GM18861 (cell line): Measurements from ENCODE around the gene SPATA13.

ENCODE experiments used
- ATAC-seq: cut with Tn5 transposase; IDR thresholded peaks from one replicate; pipeline ENCODE4 v1.9.1; 2021; ENCODE audit not compliant: unreplicated experiment

Gene SPATA13

GRCh38 chr13:24165746-24166145 lies 5.2 kb downstream of the SPATA13 start:
- no peak for ATAC-seq

- no peak for ATAC-seq
These were observed 6.0 kb downstream of the SPATA13 start for GRCh38 chr13:24166561-24166960.

GRCh38 chr13:24167666-24168391 lies 7.3 kb downstream of the SPATA13 start:
- no peak for ATAC-seq

GRCh38 chr13:24168392-24168750 lies 7.9 kb downstream of the SPATA13 start:
- no peak for ATAC-seq

GRCh38 chr13:24168979-24169378 lies 8.5 kb downstream of the SPATA13 start:
- ATAC-seq = no peak

DNA sequence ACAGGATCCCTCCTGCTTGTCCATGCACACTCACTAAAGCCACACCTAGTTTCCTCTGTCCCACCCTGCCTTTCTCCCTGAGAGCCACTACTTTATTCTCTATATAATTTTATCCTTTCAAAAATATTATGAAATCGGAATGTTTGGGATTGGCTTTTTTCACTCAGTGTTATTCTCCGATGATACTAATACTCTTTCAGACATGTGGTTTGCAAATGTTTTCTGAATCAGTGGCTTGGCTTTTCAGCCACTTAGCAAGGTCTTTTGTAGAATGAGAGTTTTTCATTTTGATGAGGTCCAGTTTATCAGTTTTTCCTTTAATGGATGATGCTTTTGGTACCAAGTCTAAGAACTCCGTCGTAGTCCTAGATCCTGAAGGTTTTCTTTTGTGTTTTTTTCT lies 11.6 kb downstream of the SPATA13 start:
- ATAC-seq = no peak

DNA sequence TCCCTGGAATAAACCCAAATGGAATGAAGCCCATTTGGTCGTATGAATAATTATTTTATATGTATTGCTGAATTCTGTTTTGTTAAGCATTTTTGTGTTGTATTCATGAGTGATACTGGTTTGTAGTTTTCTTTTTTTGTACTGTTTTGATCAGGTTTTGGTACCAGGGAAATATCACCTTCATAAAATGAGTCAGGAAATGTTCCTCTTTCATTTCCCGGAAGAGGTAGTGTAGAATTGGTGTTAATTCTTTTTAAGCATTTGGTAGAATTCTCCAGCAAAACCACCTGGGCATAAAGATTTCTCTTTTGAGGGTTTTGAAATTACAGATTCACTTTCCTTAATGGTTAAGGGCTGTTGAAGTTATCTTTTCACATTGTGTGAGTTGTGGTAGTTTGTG lies 13.3 kb downstream of the SPATA13 start:
- ATAC-seq = no peak

GRCh38 chr13:24175847-24176246 lies 15.3 kb downstream of the SPATA13 start:
- ATAC-seq = no peak

DNA sequence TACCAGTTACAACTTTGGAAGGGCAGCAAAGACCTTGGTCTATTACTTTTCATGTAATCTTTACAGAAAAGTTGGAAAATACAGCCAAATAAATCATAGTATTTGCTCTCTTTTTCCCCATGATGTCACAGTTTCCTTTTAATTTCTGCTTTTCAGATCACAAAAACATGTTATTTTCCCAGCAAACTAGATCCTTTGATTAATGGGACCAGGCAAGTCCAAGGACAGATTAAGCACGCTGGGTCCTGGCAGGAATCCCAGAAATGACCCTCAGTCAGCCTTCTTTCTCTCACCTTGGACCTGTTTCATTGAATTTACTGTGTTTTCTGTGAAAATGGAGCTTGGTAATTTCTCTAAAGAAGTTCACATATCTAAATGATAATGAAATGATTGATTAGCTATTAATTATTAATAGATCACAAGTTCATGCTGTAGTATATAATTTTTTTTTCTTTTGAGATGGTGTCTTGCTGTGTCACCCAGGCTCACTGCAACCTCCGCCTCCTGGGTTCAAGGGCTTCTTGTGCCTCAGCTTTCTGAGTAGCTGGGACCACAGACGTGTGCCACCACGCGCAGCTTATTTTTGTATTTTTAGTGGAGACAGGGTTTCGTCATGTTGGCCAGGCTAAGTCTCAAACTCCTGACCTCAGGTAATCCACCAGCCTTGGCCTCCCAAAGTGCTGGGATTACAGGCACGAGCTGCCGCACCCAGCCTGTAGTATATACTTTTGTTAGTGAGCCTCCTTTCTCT lies 16.0 kb downstream of the SPATA13 start:
- no peak for ATAC-seq

DNA sequence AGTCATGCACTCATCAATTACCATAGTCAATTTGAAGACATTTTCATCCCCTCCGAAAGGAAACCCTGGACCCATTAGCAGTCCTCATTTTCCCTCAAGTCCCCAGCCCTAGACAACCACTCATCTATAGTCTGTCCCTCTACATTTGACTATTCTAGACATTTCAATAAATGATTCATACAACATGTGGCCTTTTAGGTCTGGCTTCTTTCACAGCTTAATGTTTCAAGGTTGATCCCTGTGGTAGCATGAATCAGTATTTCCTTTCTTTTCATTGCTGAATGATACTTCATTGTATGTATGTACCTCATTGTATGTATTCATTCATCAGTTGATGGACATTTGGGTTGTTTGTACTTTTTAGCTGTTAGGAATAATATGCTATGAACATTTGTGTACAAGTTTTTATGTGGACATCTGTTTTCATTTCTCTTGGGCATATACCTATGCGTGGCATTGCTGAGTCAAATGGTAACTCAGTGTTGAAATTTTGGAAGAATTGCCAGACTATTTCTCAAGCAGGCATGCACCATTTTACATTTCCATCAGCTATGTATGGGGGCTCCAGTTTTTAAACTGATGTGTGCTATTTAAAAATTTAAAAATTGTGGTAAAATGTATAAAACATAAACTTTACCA lies 18.4 kb downstream of the SPATA13 start:
- no peak for ATAC-seq

GRCh38 chr13:24179486-24179850 lies 18.9 kb downstream of the SPATA13 start:
- ATAC-seq = no peak

DNA sequence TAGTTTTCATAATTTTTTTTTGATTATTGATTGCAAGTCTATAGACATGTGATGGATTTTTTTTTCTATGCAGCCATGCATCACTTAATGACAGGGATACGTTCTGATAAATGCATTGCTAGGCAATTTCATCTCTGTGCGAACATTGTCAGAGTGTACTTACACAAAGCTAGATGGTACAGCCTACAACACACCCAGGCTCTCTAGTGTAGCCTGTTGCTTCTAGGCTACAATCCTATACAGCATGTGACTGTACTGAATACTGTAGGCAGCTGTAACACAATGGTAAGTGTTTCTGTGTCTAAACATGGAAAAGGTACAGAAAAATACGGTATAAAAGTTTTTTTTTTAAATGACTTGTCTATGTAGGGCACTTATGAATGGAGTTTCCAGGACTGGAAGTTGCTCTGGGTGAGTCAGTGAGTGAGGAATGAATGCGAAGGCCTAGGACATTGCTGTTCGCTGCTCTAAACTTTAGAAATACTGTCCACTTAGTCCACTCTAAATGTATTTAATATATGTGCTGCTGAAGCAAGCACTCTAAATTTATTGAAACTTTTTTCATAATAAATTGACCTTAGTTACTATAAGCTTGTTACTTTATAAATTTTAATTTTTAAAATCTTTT lies 20.3 kb downstream of the SPATA13 start:
- no peak for ATAC-seq

DNA sequence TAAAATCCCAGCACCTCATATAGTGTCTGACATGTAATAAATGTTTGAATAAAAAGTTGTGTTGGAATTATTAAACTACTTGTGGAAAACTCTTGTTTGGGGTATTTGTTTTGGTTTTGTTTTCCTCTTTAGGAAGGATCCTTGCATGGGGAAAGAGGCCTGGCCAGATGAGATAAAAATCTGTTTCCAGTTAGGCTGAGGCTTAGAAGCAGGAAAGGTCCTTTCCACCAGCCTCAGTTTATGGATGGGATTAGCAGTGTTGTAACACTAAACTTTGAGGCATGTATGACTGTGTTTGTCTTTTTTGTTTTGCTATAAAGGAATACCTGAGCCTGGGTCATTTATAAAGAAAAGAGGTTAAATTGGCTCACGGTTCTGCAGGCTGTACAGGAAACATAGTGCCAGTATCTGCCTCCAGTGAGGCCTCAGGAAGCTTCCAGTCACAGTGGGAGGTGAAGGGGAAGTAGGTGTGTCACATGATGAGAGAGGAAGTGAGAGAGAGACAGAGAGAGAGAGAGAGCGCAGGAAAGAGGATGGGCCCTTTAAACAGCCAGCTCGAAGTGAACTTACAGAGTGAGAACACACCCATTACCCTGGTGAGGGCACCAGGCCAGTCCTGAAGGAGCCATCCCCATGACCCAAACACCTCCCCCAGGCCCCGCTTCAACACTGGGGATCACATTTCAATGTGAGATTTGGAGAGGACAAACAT lies 21.6 kb downstream of the SPATA13 start:
- ATAC-seq = no peak

GRCh38 chr13:24182703-24183081 lies 22.2 kb downstream of the SPATA13 start:
- ATAC-seq = no peak

- no peak for ATAC-seq
These were observed 23.2 kb downstream of the SPATA13 start for GRCh38 chr13:24183741-24184182.

GRCh38 chr13:24184265-24184841 lies 23.8 kb downstream of the SPATA13 start:
- ATAC-seq = no peak

DNA sequence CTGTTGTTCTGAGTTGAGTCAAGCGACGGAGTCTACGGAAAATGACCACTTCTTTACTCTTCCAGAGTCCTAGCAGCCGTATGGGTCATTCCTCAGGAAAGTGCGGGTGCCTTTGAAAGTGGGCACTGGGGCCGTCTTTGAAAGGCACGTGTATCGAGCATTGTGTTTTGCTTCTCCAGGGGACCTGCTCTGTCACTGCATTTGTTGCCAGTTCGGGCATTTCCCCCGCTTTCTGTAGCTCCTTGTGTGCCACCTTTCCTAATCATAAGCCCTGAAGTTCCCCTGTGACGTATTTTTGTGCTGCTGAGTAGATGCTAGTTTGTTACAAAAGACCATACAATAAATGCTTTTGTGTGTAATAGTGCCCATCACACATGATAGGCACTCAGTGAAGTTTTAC lies 24.4 kb downstream of the SPATA13 start:
- ATAC-seq = no peak

- no peak for ATAC-seq
These were observed 25.2 kb downstream of the SPATA13 start for GRCh38 chr13:24185591-24186232.

- ATAC-seq = no peak
These were observed 26.7 kb downstream of the SPATA13 start for GRCh38 chr13:24187185-24187584.
